Endothelial cell of umbilical vein (primary cell): ENCODE measurements around the gene PPP4R1. TPM values are rescaled to one million over a fixed set of nuclear protein-coding genes. Genes with fewer than 3 reads are reported as not detected.
A peak's percentile ranks its signal among the peaks of the same experiment; 100 is the strongest.

ENCODE experiments used
- BruUV-seq: library from RNA; stranded (reverse); fragments of 400-500 nt; replicated peaks from 2 replicates; lab custom pipeline; 2021; lab: Mats Ljungman, UMichigan
- CTCF ChIA-PET: fragments of 300-600, 350-600 bp; sonication (Branson Sonifier 250); formaldehyde crosslinking; loops from one replicate; lab custom pipeline; 2021; ENCODE audit warnings: antibody characterized with exemption, inconsistent platforms; lab: Charles Lee
- POLR2A ChIA-PET: fragments of 300-600, 350-600 bp; sonication (Branson Sonifier 250); formaldehyde crosslinking; loops from one replicate; lab custom pipeline; 2021; ENCODE audit warnings: antibody characterized with exemption, inconsistent platforms; lab: Charles Lee
- DNase-seq: peaks from one replicate; pipeline ENCODE4 v3.0.0-alpha.2; 2011; ENCODE audit warnings: low read depth, low spot score
- FAIRE-seq: peaks from 2 replicates; lab custom pipeline; 2011; peaks lifted over from hg19 to GRCh38; lab: Jason Lieb, UNC
- H2AFZ ChIP-seq: 2 replicates; pipeline ENCODE4 v1.6.0; 2012; ENCODE audit warnings: low read depth, low read length, control low read depth, inconsistent platforms
- H3K27ac ChIP-seq: 2 replicates; pipeline ENCODE4 v1.5.1; 2011; ENCODE audit warnings: low read depth, mild to moderate bottlenecking, control low read depth, low read length, moderate library complexity; ENCODE audit not compliant: insufficient read depth
- H3K27me3 ChIP-seq, 2 experiments: 2 replicates each; pipeline versions ENCODE4 v1.6.0 to v1.6.1; 2011; ENCODE audit warnings: low read length in 2 of 2, mixed read lengths in 1 of 2; ENCODE audit not compliant: control insufficient read depth in 2 of 2, insufficient read depth in 2 of 2
- H3K36me3 ChIP-seq, 2 experiments: 2 replicates in 1 of 2; 3 replicates in 1 of 2; pipeline ENCODE4 v1.5.1; 2011; ENCODE audit warnings: low read length in 2 of 2, mild to moderate bottlenecking in 1 of 2, moderate library complexity in 1 of 2; ENCODE audit not compliant: control insufficient read depth in 2 of 2, insufficient read depth in 2 of 2; ENCODE audit errors: extremely low read depth in 1 of 2
- H3K4me1 ChIP-seq: 3 replicates; pipeline ENCODE4 v1.5.1; 2011; ENCODE audit warnings: mild to moderate bottlenecking, low read length; ENCODE audit not compliant: control insufficient read depth, insufficient read depth; ENCODE audit errors: extremely low read depth
- H3K4me2 ChIP-seq: 2 replicates; pipeline ENCODE4 v1.6.1; 2011; ENCODE audit warnings: low read length, control low read depth, mixed read lengths; ENCODE audit not compliant: insufficient read depth
- H3K4me3 ChIP-seq, 3 experiments: fragments of 200-600 bp in 1 of 3; sonication (generic), shearing (Covaris generic) in 1 of 3; replicated peaks in 1 of 3; 2 replicates each; pipeline ENCODE4 v1.5.1; 2011 to 2016; ENCODE audit warnings: control low read depth in 3 of 3, low read length in 3 of 3, mild to moderate bottlenecking in 2 of 3, inconsistent platforms in 1 of 3, low read depth in 1 of 3, moderate library complexity in 1 of 3; ENCODE audit not compliant: insufficient read depth in 1 of 3
- H3K79me2 ChIP-seq: 2 replicates; pipeline ENCODE4 v1.6.0; 2012; ENCODE audit warnings: low read length, inconsistent platforms; ENCODE audit not compliant: control insufficient read depth, insufficient read depth
- H3K9ac ChIP-seq: replicated peaks from 2 replicates; pipeline ENCODE3; 2011; ENCODE audit warnings: low read length, control low read depth; ENCODE audit not compliant: insufficient read depth; ENCODE audit errors: extremely low read depth
- H3K9me1 ChIP-seq: replicated peaks from 3 replicates; pipeline ENCODE4 v1.6.0; 2011; ENCODE audit warnings: mild to moderate bottlenecking, low read length; ENCODE audit not compliant: control insufficient read depth, insufficient read depth; ENCODE audit errors: extremely low read depth
- H3K9me3 ChIP-seq: replicated peaks from 2 replicates; pipeline ENCODE4 v1.5.1; 2012; ENCODE audit warnings: low read length, inconsistent platforms; ENCODE audit not compliant: control insufficient read depth, insufficient read depth
- H4K20me1 ChIP-seq: replicated peaks from 2 replicates; pipeline ENCODE3; 2011; ENCODE audit warnings: mild to moderate bottlenecking, low read length; ENCODE audit not compliant: control insufficient read depth, insufficient read depth; ENCODE audit errors: extremely low read depth
- EZH2 ChIP-seq: IDR thresholded peaks from 2 replicates; pipeline ENCODE4 v1.6.1; 2012; ENCODE audit warnings: borderline replicate concordance, low read depth, mild to moderate bottlenecking, moderate library complexity, low read length, inconsistent platforms; ENCODE audit not compliant: severe bottlenecking
- FOS ChIP-seq: IDR thresholded peaks from 2 replicates; pipeline ENCODE4 v1.6.1; 2011; ENCODE audit warnings: mild to moderate bottlenecking, low read length, moderate library complexity, borderline replicate concordance; ENCODE audit not compliant: insufficient read depth
- GATA2 ChIP-seq: IDR thresholded peaks from 2 replicates; pipeline ENCODE4 v1.7.0; 2011; ENCODE audit warnings: low read depth, mild to moderate bottlenecking, moderate library complexity, mixed read lengths, low read length; ENCODE audit not compliant: insufficient read length, insufficient read depth
- JUN ChIP-seq: IDR thresholded peaks from 2 replicates; pipeline ENCODE4 v1.6.1; 2011; ENCODE audit warnings: borderline replicate concordance, low read depth; ENCODE audit not compliant: insufficient read length, insufficient read depth
- MAX ChIP-seq: IDR thresholded peaks from 2 replicates; pipeline ENCODE4 v1.6.1; 2011; ENCODE audit not compliant: insufficient read depth, insufficient read length
- MYC ChIP-seq: IDR thresholded peaks from one replicate; pipeline ENCODE4 v1.6.1; 2011; ENCODE audit warnings: mild to moderate bottlenecking, low read depth, low read length
- POLR2A ChIP-seq: IDR thresholded peaks from 2 replicates; pipeline ENCODE4 v1.6.1; 2012; ENCODE audit warnings: low read depth, mild to moderate bottlenecking, control low read depth, low read length
- POLR2AphosphoS5 ChIP-seq: IDR thresholded peaks from 2 replicates; pipeline ENCODE4 v1.6.1; 2012; ENCODE audit warnings: low read depth, mild to moderate bottlenecking, control low read depth, low read length, moderate library complexity; ENCODE audit not compliant: insufficient read depth
- dilution Hi-C: fragments of 300-500 bp; cut with MboI; formaldehyde crosslinking; loops from one replicate; pipeline ENCODE4 v1.15.0; 2019; ENCODE audit warnings: low sequenced_read_pairs; ENCODE audit not compliant: extremely low pct_ligation_motif_present
- intact Hi-C: fragments of 100-400 bp; cut with micrococcal nuclease; formaldehyde crosslinking; loops from one replicate; pipeline ENCODE4 v1.10.0; 2022
- polyA plus RNA-seq, 4 experiments: library from polyadenylated mRNA; depleted of rRNA in 3 of 4; stranded (reverse) in 3 of 4; unstranded in 1 of 4; fragments of >200 nt; gene quantifications; 2 replicates each; pipeline versions ENCODE4 v1.2.1 to v1.2.3, GENCODE V29; 2011 to 2012; ENCODE audit warnings: missing spikeins in 1 of 4
- total RNA-seq: library from RNA; stranded (reverse); gene quantifications from 2 replicates; pipeline ENCODE4 v1.2.3, GENCODE V29; 2021
- TF ChIP-seq, protein P1 (sequence below), 2 donors: IDR thresholded peaks; 1 replicate in 1 of 2; 2 replicates in 1 of 2; pipeline ENCODE4 v1.5.1; 2011; ENCODE audit warnings: low read length in 2 of 2, mild to moderate bottlenecking in 2 of 2, moderate library complexity in 2 of 2, control low read depth in 1 of 2, inconsistent platforms in 1 of 2, low read depth in 1 of 2; ENCODE audit not compliant: insufficient read depth in 1 of 2; ENCODE audit errors: extremely low read depth in 1 of 2

Gene PPP4R1
- total and polyA plus RNA-seq, 2 donors (not counting 3 experiments of a cell fraction or from before 2014, with no cell fraction given), result 138 to 152 TPM

GRCh38 chr18:9596226-9596625, 18.1 kb downstream of the PPP4R1 start:
- POLR2A ChIA-PET, result no interaction called here
- H3K36me3 ChIP-seq, result peaks cover 0 to 5% of the 10 kb centered on the region in 2 experiments
- H3K9ac ChIP-seq, result no peak overlapping the region
- DNase-seq (peak; percentile 15), FAIRE-seq (no peak)
- H3K79me2 ChIP-seq, result peaks cover 93% of the 10 kb centered on the region
- no peak overlapping the region for H2AFZ ChIP-seq
- H4K20me1 ChIP-seq, result peaks cover 4% of the 10 kb centered on the region
- H3K9me1 ChIP-seq, result peaks cover 4% of the 10 kb centered on the region
- no peaks in the 10 kb centered on the region for H3K9me3 ChIP-seq
- no peak for TF ChIP-seq FOS
- no TSS peak for BruUV-seq
- no peaks in the 10 kb centered on the region for H3K27me3 ChIP-seq
- CTCF ChIA-PET, result interaction anchor here (1.0 to 2.9 kb wide), 7 partner anchors 12 to 112 kb away, joined by 3 to 19 read pairs (median 6); partner anchors contain the start of gene RAB31
- H3K27ac ChIP-seq, result no peak overlapping the region
- dilution Hi-C loops, result no loop called here
- H3K4me2 ChIP-seq, result peak overlapping the region; percentile 28
- intact Hi-C loops, result no loop called here
- H3K4me1 ChIP-seq, result peaks cover 20% of the 10 kb centered on the region
- H3K4me3 ChIP-seq, result no peak overlapping the region

DNA sequence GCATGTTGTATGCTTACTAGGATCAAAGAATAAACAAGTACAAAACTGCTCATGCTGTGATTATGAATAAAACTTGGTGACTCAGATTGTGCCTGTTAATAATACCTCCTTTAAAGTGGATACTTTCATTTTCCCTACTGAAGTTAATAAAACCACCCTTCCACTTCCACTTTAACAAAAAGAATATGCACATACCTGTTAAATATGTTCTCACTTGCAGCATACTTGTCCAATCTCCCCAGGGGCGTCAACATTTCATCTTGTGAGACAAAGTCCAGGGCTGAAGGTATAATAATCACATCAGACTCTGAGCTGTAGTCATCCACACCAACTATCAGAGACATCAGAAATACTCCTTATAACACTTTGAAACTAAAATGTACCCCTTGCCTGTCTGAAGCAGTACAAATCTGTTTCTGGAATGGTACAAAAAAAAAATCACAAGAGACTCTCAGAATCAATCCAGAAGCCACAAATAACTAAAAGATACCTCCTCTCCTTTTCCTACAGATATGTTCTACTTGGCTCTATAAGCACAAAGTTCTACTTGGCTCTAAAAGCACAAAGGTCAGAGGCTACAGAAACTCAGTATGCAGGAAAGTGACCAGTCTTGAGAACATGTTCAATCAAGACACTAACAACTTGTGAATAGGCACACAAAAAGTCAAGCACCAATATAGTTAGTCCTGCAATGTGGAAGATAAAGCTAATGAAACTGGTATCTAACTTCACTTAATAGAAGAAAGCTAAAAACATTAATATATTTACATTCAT, 19.3 kb downstream of the PPP4R1 start:
- TF ChIP-seq EZH2 (no peak), FOS (no peak), MAX (no peak), POLR2A (no peak), JUN (no peak), MYC (no peak), GATA2 (no peak), POLR2AphosphoS5 (no peak)
- TF ChIP-seq, protein P1, sequence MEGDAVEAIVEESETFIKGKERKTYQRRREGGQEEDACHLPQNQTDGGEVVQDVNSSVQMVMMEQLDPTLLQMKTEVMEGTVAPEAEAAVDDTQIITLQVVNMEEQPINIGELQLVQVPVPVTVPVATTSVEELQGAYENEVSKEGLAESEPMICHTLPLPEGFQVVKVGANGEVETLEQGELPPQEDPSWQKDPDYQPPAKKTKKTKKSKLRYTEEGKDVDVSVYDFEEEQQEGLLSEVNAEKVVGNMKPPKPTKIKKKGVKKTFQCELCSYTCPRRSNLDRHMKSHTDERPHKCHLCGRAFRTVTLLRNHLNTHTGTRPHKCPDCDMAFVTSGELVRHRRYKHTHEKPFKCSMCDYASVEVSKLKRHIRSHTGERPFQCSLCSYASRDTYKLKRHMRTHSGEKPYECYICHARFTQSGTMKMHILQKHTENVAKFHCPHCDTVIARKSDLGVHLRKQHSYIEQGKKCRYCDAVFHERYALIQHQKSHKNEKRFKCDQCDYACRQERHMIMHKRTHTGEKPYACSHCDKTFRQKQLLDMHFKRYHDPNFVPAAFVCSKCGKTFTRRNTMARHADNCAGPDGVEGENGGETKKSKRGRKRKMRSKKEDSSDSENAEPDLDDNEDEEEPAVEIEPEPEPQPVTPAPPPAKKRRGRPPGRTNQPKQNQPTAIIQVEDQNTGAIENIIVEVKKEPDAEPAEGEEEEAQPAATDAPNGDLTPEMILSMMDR (IDR thresholded peaks at IDR 0.05; ENCODE audit: extremely low read depth in 1 of 2, insufficient read depth in 1 of 2, low read depth in 1 of 2, low read length in 2 of 2), result no peak
- intact Hi-C loops (no loop called here), dilution Hi-C loops (no loop called here)
- POLR2A ChIA-PET, result no interaction called here
- Histone ChIP-seq H3K9me1 (peaks cover 4% of the 10 kb centered on the region), H3K36me3 (peaks cover 0 to 7% of the 10 kb centered on the region in 2 experiments), H3K79me2 (peaks cover 93% of the 10 kb centered on the region), H3K9ac (no peak overlapping the region), H3K9me3 (no peaks in the 10 kb centered on the region), H3K27me3 (no peaks in the 10 kb centered on the region), H3K27ac (peak overlapping the region; percentile 3), H2AFZ (no peak overlapping the region), H3K4me3 (no peak overlapping the region), H3K4me1 (peaks cover 20% of the 10 kb centered on the region), H3K4me2 (peak overlapping the region; percentile 16), H4K20me1 (peaks cover 4% of the 10 kb centered on the region)
- CTCF ChIA-PET, result interaction anchor here (1.2 to 2.9 kb wide), 5 partner anchors 17 to 113 kb away, joined by 3 to 19 read pairs (median 7); partner anchors contain the start of gene RAB31
- FAIRE-seq (no peak), DNase-seq (peak; percentile 58)
- BruUV-seq, result no TSS peak
